Measurements from ENCODE around the gene DEFB119. TPM values are rescaled to one million over a fixed set of nuclear protein-coding genes. Genes with fewer than 3 reads are reported as not detected.

The DEFB119 gene
- total RNA-seq (2016; rRNA removed; fragmentation: Illumina TruSeq; extraction: Trizol) (not detected in 2 replicates), polyA plus RNA-seq (2011; rRNA removed) (not detected in 2 replicates), polyA minus RNA-seq (2011; rRNA and poly(A)+ RNA removed; ENCODE audit: low replicate concordance) (not detected in 2 replicates), Bru-seq, nascent RNA (not detected), BruChase-seq, experiment 1, labeled RNA remaining after a 6-hour chase (not detected), BruChase-seq, experiment 2, labeled RNA remaining after a 2-hour chase (not detected)
- total RNA-seq (2016; cell fraction: cytosol; rRNA removed; fragmentation: Illumina TruSeq; extraction: Trizol; ENCODE audit: low read depth) = not detected in 2 replicates
- total RNA-seq (2016; cell fraction: insoluble cytoplasmic fraction; rRNA removed; fragmentation: Illumina TruSeq; extraction: Trizol) = not detected in 2 replicates
- total RNA-seq (2016; cell fraction: membrane; rRNA removed; fragmentation: Illumina TruSeq; extraction: Trizol) = not detected in 2 replicates
- not detected in 2 replicates for total RNA-seq (2016; cell fraction: nucleus; rRNA removed; fragmentation: Illumina TruSeq; extraction: Trizol)
- polyA plus RNA-seq (2011; cell fraction: cytosol; rRNA removed) = not detected in 2 replicates
- polyA plus RNA-seq (2011; cell fraction: nucleus; rRNA removed) = not detected in 2 replicates
- polyA plus RNA-seq (2012) = not detected in 2 replicates
- not detected in 2 replicates for polyA plus RNA-seq (2016; cell fraction: cytosol; fragmentation: Illumina TruSeq; extraction: Trizol; ENCODE audit: low read depth)
- not detected in 2 replicates for polyA plus RNA-seq (2016; cell fraction: insoluble cytoplasmic fraction; fragmentation: Illumina TruSeq; extraction: Trizol; ENCODE audit: low read depth)
- not detected in 2 replicates for polyA plus RNA-seq (2016; cell fraction: membrane; fragmentation: Illumina TruSeq; extraction: Trizol; ENCODE audit: low read depth)
- polyA plus RNA-seq (2016; cell fraction: nucleus; fragmentation: Illumina TruSeq; extraction: Trizol; ENCODE audit: insufficient read depth, low read depth) = not detected in 2 replicates
- polyA minus RNA-seq (2011; cell fraction: cytosol; rRNA and poly(A)+ RNA removed) = not detected in 2 replicates
- polyA minus RNA-seq (2011; cell fraction: nucleus; rRNA and poly(A)+ RNA removed) = not detected in 2 replicates
- long read RNA-seq, experiment 1 = 0 reads
- long read RNA-seq, experiment 2 = 0 reads

DNA sequence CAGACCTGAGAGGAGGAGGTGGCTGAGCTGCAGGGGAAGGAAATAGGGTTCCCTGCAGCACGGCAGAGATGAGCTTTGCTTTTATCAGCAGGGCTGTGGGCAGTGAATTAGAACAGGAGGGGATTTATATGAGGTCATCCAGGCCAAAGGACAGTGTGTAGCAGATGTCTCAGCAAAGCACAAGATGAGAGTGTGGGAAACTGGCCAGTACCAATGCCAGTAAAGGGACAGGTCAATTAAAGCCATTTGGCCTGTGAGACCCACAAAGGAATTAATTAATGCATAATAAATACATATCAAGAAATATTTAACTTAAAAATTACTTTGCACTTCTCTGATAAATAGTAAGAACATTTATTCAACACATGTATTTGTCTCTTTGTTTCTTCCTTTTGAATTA, at the start of gene DEFB119:
Gene DEFB119, minus strand, starts transcription at position 101 of the 400 bp plus-strand sequence. CDS start 107 bp downstream, outside the sequence.
- intact Hi-C loops (cut with micrococcal nuclease; ENCODE audit: unreplicated experiment) (no loop called here), in situ Hi-C loops (cut with HindIII; ENCODE audit: extremely low pct_ligation_motif_present, low pct_unique_long_range_greater_than_20kb) (no loop called here)
- Histone ChIP-seq H3K27ac (ENCODE audit: extremely low read length, insufficient read depth, low read length) (no peak within 1 kb of the TSS), H3K27me3 (ENCODE audit: control insufficient read depth in 1 of 2, insufficient read depth in 2 of 2, low read length in 2 of 2) (peaks cover 0 to 9% of the 10 kb centered on the region in 2 experiments; a peak in 2 of 5 replicates), H3K79me2 (ENCODE audit: insufficient read depth, low read length) (no peaks in the 10 kb centered on the region), H3K9ac (ENCODE audit: insufficient read depth, low read depth, low read length) (no peak within 1 kb of the TSS), H3K4me3 (replicated peaks in 1 of 3; ENCODE audit: insufficient read depth in 1 of 3, low read depth in 2 of 3, low read length in 3 of 3) (no peak within 1 kb of the TSS), H4K20me1 (ENCODE audit: insufficient read depth, low read length) (no peaks in the 10 kb centered on the region), H3K4me2 (ENCODE audit: low read depth, low read length) (no peak within 1 kb of the TSS), H3K4me1 (ENCODE audit: insufficient read depth, low read length) (no peaks in the 10 kb centered on the region), H3K9me3 (ENCODE audit: low read length) (no peaks in the 10 kb centered on the region), H2AFZ (ENCODE audit: low read length) (no peak within 1 kb of the TSS), H3K36me3 (replicated peaks in 1 of 2; ENCODE audit: control insufficient read depth in 1 of 2, insufficient read depth in 2 of 2, low read length in 2 of 2) (no peaks in the 10 kb centered on the region)
- CTCF ChIA-PET (ENCODE audit: low intra/inter-chr PET ratio, low total read pairs) = no interaction called here
- ATAC-seq (no peak), DNase-seq (ENCODE audit: low spot score) (no peak), FAIRE-seq (no peak)
- BruUV-seq (replicated peaks) = no TSS peak
- WGBS (ENCODE audit: low lambda C conversion rate) = 0% methylated on average over 1 of the region's 1 CpG
- TF ChIP-seq PHF8 (CRISPR knock-in tag; IDR thresholded peaks at IDR 0.05) (no peak), ARHGAP35 (CRISPR knock-in tag; IDR thresholded peaks at IDR 0.05; ENCODE audit: borderline replicate concordance) (no peak), ZZZ3 (CRISPR knock-in tag; IDR thresholded peaks at IDR 0.05; ENCODE audit: borderline replicate concordance) (no peak), MIXL1 (CRISPR knock-in tag; IDR thresholded peaks at IDR 0.05) (no peak), ZNF577 (CRISPR knock-in tag; IDR thresholded peaks at IDR 0.05; ENCODE audit: borderline replicate concordance, low read depth) (no peak), TOPORS (CRISPR knock-in tag; IDR thresholded peaks at IDR 0.05) (no peak)
- POLR2A ChIA-PET = no interaction called here

Data from HepG2 (cell line).